A673 (cell line): ENCODE measurements around the gene TPM2. TPM values are rescaled to one million over a fixed set of nuclear protein-coding genes. Genes with fewer than 3 reads are reported as not detected.

Experiments used
- BruUV-seq: library from RNA; stranded (reverse); fragments of 400-500 nt; replicated peaks from 2 replicates; lab custom pipeline; 2021; lab: Mats Ljungman, UMichigan
- CTCF ChIA-PET: fragments of 300-600 bp; sonication (Branson Sonifier 250); formaldehyde crosslinking; loops from one replicate; lab custom pipeline; 2022; ENCODE audit warnings: antibody characterized with exemption; lab: Charles Lee
- POLR2A ChIA-PET: fragments of 300-600 bp; sonication (Branson Sonifier 250); formaldehyde crosslinking; loops from one replicate; lab custom pipeline; 2022; ENCODE audit warnings: antibody characterized with exemption; ENCODE audit not compliant: low non-redundant PET; lab: Charles Lee
- DNase-seq: peaks from one replicate; pipeline ENCODE4 v3.0.0-alpha.2; 2015; ENCODE audit warnings: low spot score
- H3K27ac ChIP-seq: fragments of 200-600 bp; sonication (generic); 2 replicates; pipeline ENCODE4 v1.5.1; 2016; ENCODE audit warnings: mixed run types, low read depth, mild to moderate bottlenecking, mixed read lengths, antibody characterized with exemption, low read length; ENCODE audit not compliant: poor library complexity, severe bottlenecking
- H3K27me3 ChIP-seq: fragments of 200-600 bp; sonication (generic); replicated peaks from 2 replicates; pipeline ENCODE4 v1.6.1; 2017; ENCODE audit warnings: mixed run types, low read depth, mild to moderate bottlenecking, mixed read lengths, antibody characterized with exemption, low read length; ENCODE audit not compliant: insufficient read depth, poor library complexity
- H3K36me3 ChIP-seq: fragments of 200-600 bp; sonication (generic); 2 replicates; pipeline ENCODE4 v1.6.1; 2016; ENCODE audit warnings: mixed run types, mild to moderate bottlenecking, mixed read lengths, antibody characterized with exemption, low read length; ENCODE audit not compliant: insufficient read depth, poor library complexity, severe bottlenecking
- H3K4me1 ChIP-seq: fragments of 200-600 bp; sonication (generic); 2 replicates; pipeline ENCODE4 v1.6.1; 2017; ENCODE audit warnings: mixed run types, mild to moderate bottlenecking, mixed read lengths, antibody characterized with exemption, low read length; ENCODE audit not compliant: insufficient read depth, poor library complexity, severe bottlenecking
- H3K4me3 ChIP-seq: fragments of 200-600 bp; sonication (generic); 2 replicates; pipeline ENCODE4 v1.5.1; 2016; ENCODE audit warnings: low read depth, mixed run types, mild to moderate bottlenecking, mixed read lengths, low read length; ENCODE audit not compliant: poor library complexity, severe bottlenecking
- H3K9me3 ChIP-seq: fragments of 200-600 bp; sonication (generic); 2 replicates; pipeline ENCODE4 v1.6.1; 2016; ENCODE audit warnings: mixed run types, low read depth, mild to moderate bottlenecking, mixed read lengths, antibody characterized with exemption, low read length; ENCODE audit not compliant: poor library complexity, severe bottlenecking
- EZH2 ChIP-seq: fragments of 200-600 bp; sonication (generic); IDR thresholded peaks from 2 replicates; pipeline ENCODE4 v1.6.1; 2017; ENCODE audit warnings: borderline replicate concordance, low read depth, mild to moderate bottlenecking, mixed read lengths, antibody characterized with exemption, low read length; ENCODE audit not compliant: poor library complexity, severe bottlenecking
- intact Hi-C: fragments of 100-400 bp; cut with micrococcal nuclease; formaldehyde crosslinking; loops from one replicate; pipeline ENCODE4 v1.10.0; 2022; ENCODE audit not compliant: unreplicated experiment
- total RNA-seq: library from RNA; stranded (reverse); gene quantifications from 2 replicates; pipeline ENCODE4 v1.2.3, GENCODE V29; 2021
- TF ChIP-seq, protein P1 (sequence below): fragments of 300-800, 200-600 bp; sonication (generic); conservative IDR thresholded peaks from 2 replicates; pipeline ENCODE4 v1.5.1; 2017; ENCODE audit warnings: low read depth, mild to moderate bottlenecking, antibody characterized with exemption, low read length, moderate library complexity, mixed read lengths

Gene TPM2
- total RNA-seq, 1 experiment from 2014 or later, result 44.3 TPM

DNA sequence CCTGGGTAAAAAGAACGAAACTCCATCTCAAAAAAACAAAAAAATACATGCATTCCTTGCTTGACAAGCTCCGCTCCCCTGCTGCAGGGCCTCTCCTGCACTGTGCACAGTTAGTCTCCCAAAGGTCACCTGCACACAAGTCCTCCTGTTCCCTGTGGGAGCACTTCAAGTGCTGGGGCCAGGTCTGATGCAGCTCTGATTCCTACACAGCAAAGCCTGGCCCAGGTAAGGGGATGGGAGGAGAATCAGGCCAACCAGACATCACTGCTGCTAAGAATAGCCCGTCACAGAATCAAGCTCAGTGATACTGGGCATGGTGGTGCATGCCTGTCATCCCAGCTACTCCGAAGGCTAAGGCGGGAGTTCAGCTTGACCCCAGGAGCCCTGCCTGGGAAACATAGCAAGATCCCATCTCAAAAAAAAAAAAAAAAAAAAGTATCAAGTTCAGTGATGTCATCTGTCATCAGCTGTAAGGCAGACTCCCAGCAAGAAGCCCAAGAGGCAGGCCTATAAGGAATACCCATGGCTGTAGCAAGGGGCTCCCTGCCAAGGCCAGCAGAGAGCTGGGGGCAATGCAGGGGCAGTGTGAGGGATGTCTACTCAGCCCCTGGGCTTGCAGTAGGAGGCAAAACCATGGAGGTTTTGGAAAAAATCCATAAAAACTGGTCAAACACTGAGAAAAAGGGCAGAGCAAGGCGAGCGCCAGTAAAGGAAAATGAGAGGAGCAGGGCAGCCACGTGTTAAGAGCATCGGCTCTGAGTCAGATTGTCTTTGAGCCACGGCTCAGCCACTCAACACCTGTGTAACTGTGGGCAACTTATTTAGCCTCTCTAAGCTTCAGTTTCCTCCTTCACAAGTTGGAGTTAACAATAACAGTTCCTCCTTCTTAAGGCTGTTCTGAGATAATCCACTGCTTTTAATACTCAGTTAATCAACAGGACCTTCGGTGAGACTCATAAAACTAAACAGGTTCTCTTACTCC is 3.2 kb downstream of the TPM2 start:
- no peak for DNase-seq
- ChIA-PET CTCF (interaction anchor here (0.7 kb wide), 1 partner anchor 306 kb away, joined by 12 read pairs; no protein-coding TSS in a partner anchor), POLR2A (no interaction called here)
- Histone ChIP-seq H3K9me3 (no peaks in the 10 kb centered on the region), H3K27ac (no peak overlapping the region), H3K4me3 (no peak overlapping the region), H3K36me3 (peaks cover 5% of the 10 kb centered on the region), H3K4me1 (peaks cover 25% of the 10 kb centered on the region), H3K27me3 (no peaks in the 10 kb centered on the region)
- intact Hi-C loops, result no loop called here
- no TSS peak for BruUV-seq
- TF ChIP-seq, protein P1, sequence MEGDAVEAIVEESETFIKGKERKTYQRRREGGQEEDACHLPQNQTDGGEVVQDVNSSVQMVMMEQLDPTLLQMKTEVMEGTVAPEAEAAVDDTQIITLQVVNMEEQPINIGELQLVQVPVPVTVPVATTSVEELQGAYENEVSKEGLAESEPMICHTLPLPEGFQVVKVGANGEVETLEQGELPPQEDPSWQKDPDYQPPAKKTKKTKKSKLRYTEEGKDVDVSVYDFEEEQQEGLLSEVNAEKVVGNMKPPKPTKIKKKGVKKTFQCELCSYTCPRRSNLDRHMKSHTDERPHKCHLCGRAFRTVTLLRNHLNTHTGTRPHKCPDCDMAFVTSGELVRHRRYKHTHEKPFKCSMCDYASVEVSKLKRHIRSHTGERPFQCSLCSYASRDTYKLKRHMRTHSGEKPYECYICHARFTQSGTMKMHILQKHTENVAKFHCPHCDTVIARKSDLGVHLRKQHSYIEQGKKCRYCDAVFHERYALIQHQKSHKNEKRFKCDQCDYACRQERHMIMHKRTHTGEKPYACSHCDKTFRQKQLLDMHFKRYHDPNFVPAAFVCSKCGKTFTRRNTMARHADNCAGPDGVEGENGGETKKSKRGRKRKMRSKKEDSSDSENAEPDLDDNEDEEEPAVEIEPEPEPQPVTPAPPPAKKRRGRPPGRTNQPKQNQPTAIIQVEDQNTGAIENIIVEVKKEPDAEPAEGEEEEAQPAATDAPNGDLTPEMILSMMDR, result no peak
- TF ChIP-seq EZH2, result no peak

DNA sequence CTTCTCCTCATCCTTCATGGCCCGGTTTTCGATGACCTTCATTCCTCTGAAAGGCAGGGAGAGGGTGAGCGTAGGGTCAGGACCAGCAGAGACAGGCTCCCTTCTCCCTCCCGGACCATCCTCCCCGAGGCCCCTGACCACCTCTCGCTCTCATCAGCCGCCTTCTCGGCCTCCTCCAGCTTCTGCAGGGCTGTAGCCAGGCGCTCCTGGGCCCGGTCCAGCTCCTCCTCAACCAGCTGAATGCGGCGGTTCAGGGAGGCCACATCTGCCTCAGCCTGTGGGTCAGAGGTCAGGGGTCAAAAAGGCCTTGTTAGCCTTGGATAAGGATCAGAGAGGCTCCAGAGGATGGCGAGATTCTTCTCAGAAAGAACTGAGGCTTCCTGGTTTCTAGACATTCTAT is 4.2 kb downstream of the TPM2 start:
- CTCF ChIA-PET, result no interaction called here
- POLR2A ChIA-PET, result no interaction called here
- Histone ChIP-seq H3K36me3 (peaks cover 5% of the 10 kb centered on the region), H3K9me3 (no peaks in the 10 kb centered on the region), H3K27me3 (no peaks in the 10 kb centered on the region), H3K4me1 (peaks cover 25% of the 10 kb centered on the region), H3K4me3 (no peak overlapping the region), H3K27ac (no peak overlapping the region)
- intact Hi-C loops, result no loop called here
- no TSS peak for BruUV-seq
- TF ChIP-seq, protein P1, result no peak
- no peak for TF ChIP-seq EZH2
- no peak for DNase-seq

DNA sequence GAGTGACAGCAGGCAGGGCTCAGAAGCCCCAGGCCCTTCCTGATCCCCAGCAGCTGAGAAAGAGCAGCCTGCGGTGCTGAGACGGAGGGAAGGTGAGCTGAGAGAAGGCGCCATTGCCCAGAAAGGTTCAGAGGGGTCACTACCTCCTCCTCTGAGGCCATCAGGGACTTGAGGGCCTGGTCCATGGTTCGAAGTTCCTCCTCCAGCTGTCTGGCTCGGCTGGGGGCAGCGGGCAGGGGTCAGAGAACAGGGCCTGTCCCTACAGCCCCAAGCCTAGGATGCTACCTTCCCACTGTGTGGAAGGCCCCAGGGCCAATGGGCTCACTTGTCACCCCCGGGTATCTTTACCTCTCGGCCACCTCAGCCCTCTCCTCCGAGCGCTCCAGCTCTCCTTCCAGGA is 4.8 kb downstream of the TPM2 start:
- POLR2A ChIA-PET, result no interaction called here
- no TSS peak for BruUV-seq

More for the DNA sequence above, 4.8 kb downstream of the TPM2 start:
- Histone ChIP-seq H3K36me3 (peaks cover 5% of the 10 kb centered on the region), H3K4me1 (peaks cover 20% of the 10 kb centered on the region), H3K27me3 (no peaks in the 10 kb centered on the region), H3K4me3 (no peak overlapping the region), H3K9me3 (no peaks in the 10 kb centered on the region), H3K27ac (no peak overlapping the region)
- TF ChIP-seq EZH2, result no peak
- TF ChIP-seq, protein P1, result no peak
- intact Hi-C loops, result no loop called here
- no peak for DNase-seq
- CTCF ChIA-PET, result interaction anchor here (1.0 kb wide), 1 partner anchor 12 kb away, joined by 3 read pairs; no protein-coding TSS in a partner anchor
